ENCODE measurements around the gene DARS1. TPM values are rescaled to one million over a fixed set of nuclear protein-coding genes. Genes with fewer than 3 reads are reported as not detected.
"Not testable (repeated sequence)": the region's sequence is repeated elsewhere in the genome, so short reads cannot be mapped to it uniquely, and the experiment has no call there.

Gene DARS1
- polyA plus RNA-seq, 1 experiment, result 44.0 TPM

DNA sequence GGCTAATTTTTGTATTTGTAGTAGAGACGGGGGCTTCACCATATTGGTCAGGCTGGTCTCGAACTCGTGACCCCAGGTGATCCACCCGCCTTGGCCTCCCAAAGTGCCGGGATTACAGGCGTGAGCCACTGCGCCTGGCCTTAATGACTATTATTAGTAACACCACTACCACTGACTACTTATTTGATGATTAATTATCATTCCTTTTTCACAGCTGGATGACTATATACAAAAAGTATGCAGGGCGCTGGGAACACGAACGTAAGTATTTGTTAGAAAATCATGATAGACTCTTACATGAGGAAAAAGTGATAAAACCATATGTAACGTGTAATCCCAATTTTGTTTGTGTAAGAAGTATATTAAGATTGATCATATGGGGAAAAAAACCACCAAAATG is 21.6 kb downstream of the DARS1 start:
- Histone ChIP-seq H3K4me3 (ENCODE audit: low read depth, low read length) (no peak overlapping the region), H3K36me3 (ENCODE audit: control insufficient read depth, insufficient read depth, low read length) (no peaks in the 10 kb centered on the region; the same call in 1 of the 2 replicates), H3K27me3 (ENCODE audit: control insufficient read depth, insufficient read depth, low read length) (no peaks in the 10 kb centered on the region)
- TF ChIP-seq, protein P1, sequence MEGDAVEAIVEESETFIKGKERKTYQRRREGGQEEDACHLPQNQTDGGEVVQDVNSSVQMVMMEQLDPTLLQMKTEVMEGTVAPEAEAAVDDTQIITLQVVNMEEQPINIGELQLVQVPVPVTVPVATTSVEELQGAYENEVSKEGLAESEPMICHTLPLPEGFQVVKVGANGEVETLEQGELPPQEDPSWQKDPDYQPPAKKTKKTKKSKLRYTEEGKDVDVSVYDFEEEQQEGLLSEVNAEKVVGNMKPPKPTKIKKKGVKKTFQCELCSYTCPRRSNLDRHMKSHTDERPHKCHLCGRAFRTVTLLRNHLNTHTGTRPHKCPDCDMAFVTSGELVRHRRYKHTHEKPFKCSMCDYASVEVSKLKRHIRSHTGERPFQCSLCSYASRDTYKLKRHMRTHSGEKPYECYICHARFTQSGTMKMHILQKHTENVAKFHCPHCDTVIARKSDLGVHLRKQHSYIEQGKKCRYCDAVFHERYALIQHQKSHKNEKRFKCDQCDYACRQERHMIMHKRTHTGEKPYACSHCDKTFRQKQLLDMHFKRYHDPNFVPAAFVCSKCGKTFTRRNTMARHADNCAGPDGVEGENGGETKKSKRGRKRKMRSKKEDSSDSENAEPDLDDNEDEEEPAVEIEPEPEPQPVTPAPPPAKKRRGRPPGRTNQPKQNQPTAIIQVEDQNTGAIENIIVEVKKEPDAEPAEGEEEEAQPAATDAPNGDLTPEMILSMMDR (IDR thresholded peaks at IDR 0.05; ENCODE audit: insufficient read depth, low read depth, low read length), result no peak
- ChIA-PET CTCF (interaction anchor here (1.1 kb wide), 1 partner anchor 50 kb away, joined by 4 read pairs; no protein-coding TSS in a partner anchor), POLR2A (no interaction called here)
- DNase-seq (ENCODE audit: low read depth), result no peak

DNA sequence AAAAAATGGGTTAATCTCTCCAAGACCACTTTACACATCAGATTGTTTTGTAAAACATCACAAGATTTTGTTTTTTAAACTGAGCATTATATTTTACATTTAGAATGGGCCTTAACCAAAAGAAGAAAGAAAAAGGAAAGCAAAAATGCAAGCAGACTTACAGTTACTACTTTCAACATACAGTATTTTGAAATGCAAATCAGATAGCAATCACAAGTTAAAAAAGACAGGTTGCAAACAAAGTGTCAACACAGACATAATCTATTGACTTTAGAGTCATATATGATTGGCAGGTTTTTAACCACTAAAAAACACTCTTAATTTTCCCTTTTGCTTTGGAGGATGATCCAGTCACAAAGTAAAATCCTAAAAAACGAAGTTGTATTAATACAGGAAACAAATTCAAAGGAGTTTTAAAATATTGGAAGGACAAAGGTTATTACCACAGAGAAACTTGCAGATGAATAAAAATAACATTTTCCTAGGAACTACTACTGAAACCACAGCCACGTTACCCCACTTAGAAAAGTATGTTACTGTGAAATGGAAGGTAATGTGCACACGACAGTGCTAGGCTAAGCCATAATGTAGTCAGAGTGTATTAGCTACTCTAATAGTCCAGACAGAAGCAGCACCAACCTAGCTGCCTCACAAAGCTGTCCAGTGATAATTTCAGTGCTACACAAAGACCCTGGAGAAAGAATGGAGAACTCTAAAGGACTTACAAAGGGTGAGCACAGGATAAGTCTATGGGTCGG is 22.9 kb downstream of the DARS1 start:
- no peaks in the 10 kb centered on the region for H3K27me3 ChIP-seq (ENCODE audit: control insufficient read depth, insufficient read depth, low read length)
- no peak for DNase-seq (ENCODE audit: low read depth)
- ChIA-PET CTCF (no interaction called here), POLR2A (no interaction called here)
- H3K4me3 ChIP-seq (ENCODE audit: low read depth, low read length), result no peak overlapping the region
- H3K36me3 ChIP-seq (ENCODE audit: control insufficient read depth, insufficient read depth, low read length), result no peaks in the 10 kb centered on the region; the same call in 1 of the 2 replicates
- TF ChIP-seq, protein P1 (IDR thresholded peaks at IDR 0.05; ENCODE audit: insufficient read depth, low read depth, low read length), result no peak

DNA sequence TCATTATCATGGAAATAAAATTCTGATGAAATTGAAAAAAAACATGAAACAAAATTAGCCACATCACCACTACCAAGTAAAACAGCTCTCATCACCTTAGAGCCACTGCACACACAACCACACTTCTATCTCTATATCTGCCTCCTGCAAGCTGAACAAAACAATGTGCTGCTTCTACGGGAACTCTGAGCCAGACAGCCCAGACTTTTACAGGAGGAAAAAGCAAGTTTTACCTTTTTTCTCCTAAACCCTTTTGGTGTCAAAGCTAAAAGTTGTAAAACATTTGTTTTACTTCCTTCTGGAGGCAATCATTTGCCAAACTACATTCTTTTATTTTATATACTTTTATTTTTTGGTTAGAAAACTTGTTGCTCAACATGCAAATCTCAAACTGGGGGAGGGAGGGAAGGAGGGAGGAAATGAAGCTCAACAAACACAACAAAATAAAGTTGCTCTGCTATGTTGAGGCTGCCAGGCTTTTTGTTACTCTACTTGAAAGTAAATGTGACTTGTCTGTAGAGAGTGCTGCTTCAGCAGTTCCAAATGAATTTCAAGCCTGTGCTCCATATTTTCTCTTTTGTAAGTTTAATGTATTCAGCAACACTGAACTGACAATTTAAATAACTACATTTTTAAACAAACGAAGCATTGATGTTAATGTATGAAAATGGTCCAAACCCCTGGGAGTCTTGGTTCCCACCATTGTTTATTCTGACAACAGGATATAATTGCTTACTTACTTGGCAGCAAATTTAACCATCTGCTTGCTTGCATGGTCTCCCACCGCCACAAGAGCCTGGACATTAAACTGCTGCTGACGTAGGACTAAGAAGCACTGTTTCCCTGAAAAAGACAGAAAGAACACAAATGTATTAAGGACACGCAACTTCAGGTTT is 24.5 kb downstream of the DARS1 start:
- POLR2A ChIA-PET, result interaction anchor here (0.6 to 0.7 kb wide), 2 partner anchors 182 to 377 kb away, joined by 3 to 4 read pairs; no protein-coding TSS in a partner anchor
- Histone ChIP-seq H3K27me3 (ENCODE audit: control insufficient read depth, insufficient read depth, low read length) (no peaks in the 10 kb centered on the region), H3K36me3 (ENCODE audit: control insufficient read depth, insufficient read depth, low read length) (no peaks in the 10 kb centered on the region; the same call in 1 of the 2 replicates), H3K4me3 (ENCODE audit: low read depth, low read length) (no peak overlapping the region)
- TF ChIP-seq, protein P1 (IDR thresholded peaks at IDR 0.05; ENCODE audit: insufficient read depth, low read depth, low read length), result no peak
- DNase-seq (ENCODE audit: low read depth), result no peak
- CTCF ChIA-PET, result interaction anchor here (0.5 to 1.8 kb wide), 4 partner anchors 9 to 31 kb away, joined by 3 read pairs; no protein-coding TSS in a partner anchor

DNA sequence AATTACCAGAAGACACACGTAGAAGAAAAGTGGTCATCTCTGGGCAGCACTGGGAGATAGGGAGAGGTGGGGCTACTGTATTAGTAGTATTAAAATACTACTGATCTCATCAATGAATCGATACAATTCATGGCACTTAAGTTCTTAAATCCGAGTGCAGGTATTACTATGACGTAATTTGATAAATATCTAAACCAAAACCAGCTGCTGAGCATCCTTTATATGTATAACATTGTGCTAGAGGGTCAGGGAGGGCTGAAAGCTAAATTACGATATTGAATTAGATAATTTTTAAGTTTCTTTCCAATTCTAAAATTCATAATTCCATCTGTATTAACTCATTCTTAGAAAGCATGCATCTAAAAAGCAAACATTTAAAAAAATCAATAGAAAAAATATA is 25.3 kb downstream of the DARS1 start:
- TF ChIP-seq, protein P1 (IDR thresholded peaks at IDR 0.05; ENCODE audit: insufficient read depth, low read depth, low read length), result no peak
- POLR2A ChIA-PET, result no interaction called here
- DNase-seq (ENCODE audit: low read depth), result no peak
- no peak overlapping the region for H3K4me3 ChIP-seq (ENCODE audit: low read depth, low read length)
- no peaks in the 10 kb centered on the region; the same call in 1 of the 2 replicates for H3K36me3 ChIP-seq (ENCODE audit: control insufficient read depth, insufficient read depth, low read length)
- no peaks in the 10 kb centered on the region for H3K27me3 ChIP-seq (ENCODE audit: control insufficient read depth, insufficient read depth, low read length)
- CTCF ChIA-PET, result interaction anchor here (0.7 to 1.8 kb wide), 4 partner anchors 8 to 899 kb away, joined by 3 read pairs; no protein-coding TSS in a partner anchor

DNA sequence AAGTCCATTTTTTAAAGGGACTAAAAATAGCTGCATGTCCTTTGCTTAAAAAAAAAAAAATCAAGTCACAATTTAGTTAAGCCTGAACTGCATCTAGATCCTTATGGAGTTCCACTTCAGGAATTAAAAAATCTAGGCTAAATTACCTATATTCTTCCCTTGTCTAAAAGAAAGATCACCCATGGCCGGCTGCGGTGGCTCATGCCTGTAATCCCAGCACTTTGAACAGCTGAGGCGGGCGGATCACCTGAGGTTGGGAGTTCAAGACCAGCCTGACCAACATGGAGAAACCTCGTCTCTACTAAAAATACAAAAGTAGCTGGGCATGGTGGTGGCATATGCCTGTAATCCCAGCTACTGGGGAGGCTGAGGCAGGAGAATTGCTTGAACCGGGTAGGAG is 26.5 kb downstream of the DARS1 start:
- CTCF ChIA-PET, result interaction anchor here (1.8 kb wide), 1 partner anchor 21 kb away, joined by 3 read pairs; no protein-coding TSS in a partner anchor
- POLR2A ChIA-PET, result interaction anchor here (1.0 kb wide), 1 partner anchor 25 kb away, joined by 4 read pairs; no protein-coding TSS in a partner anchor
- H3K27me3 ChIP-seq (ENCODE audit: control insufficient read depth, insufficient read depth, low read length); H3K4me3 ChIP-seq (ENCODE audit: low read depth, low read length); DNase-seq (ENCODE audit: low read depth); H3K36me3 ChIP-seq (ENCODE audit: control insufficient read depth, insufficient read depth, low read length): not testable (repeated sequence)
